ENCODE results near the gene DCDC2B. TPM values are rescaled to one million over a fixed set of nuclear protein-coding genes. Genes with fewer than 3 reads are reported as not detected.
A peak's percentile ranks its signal among the peaks of the same experiment; 100 is the strongest.

The DCDC2B gene
- total and polyA plus RNA-seq, 2 of the 13 experiments (the other 11 are each of a cell fraction or from before 2014, with no cell fraction given), result not detected

DNA sequence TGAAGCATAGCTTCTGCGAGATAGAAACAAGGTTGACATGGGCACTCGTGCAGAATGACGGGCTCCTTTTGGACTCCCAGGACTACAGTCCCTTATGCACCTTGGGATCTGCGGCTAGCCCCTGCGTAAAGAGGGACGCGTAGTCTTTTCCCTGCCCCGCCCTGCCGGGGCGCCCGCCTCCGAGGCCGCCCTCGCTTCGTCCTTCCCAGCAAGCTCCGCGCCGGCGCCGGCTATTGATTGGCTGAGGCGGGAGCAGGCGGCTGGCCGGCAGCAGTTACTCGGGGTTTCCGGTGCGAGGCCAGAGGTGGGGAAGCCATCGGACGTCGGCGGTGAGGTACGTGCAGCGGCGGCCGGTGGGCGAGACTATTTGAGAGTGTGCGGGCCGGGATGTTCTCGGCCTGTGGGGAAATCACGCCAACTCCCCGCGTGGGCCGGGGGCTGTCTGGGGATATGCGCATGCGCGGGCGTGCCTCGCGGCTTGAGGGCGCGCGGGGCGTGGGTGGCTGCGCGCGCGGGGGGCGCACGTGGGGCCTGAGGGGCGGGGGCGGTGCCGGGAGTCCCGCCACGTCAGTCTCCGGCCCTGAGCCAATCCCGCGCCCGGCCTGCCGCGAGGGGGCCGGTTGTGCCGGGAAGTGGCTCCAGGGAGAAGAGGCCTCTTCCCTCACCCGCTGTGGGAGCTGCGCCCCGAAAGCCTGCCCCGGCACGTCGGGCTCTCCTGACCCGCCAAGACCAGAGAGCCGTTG lies 29.3 kb upstream of the DCDC2B start, which contains the start of gene TXLNA (continued):
- no peak for TF ChIP-seq SRSF1 (optimal IDR thresholded peaks at IDR 0.05; ENCODE audit: low read depth, low read length)
- TF ChIP-seq, protein P1, sequence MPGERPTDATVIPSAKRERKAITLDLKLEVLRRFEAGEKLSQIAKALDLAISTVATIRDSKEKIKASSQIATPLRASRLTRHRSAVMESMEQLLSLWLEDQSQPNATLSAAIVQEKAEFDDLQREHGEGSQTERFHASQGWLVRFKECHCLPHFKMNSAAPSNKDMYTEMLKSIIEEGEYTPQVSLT (CRISPR knock-in tag; IDR thresholded peaks at IDR 0.05; ENCODE audit: borderline replicate concordance, low read depth), result peak; percentile 92; the same call in 1 of the 2 replicates
- no peak for TF ChIP-seq ZNF24 (IDR thresholded peaks at IDR 0.05)
- TF ChIP-seq DNMT1 (CRISPR knock-in tag; IDR thresholded peaks at IDR 0.05), result 0 out of 2 replicates have a peak, but pooled peaks have one; percentile 24
- 0 out of 2 replicates have a peak, but pooled peaks have one; percentile 34 for TF ChIP-seq ARID2 (CRISPR knock-in tag; IDR thresholded peaks at IDR 0.05; ENCODE audit: borderline replicate concordance)
- TF ChIP-seq POLR2G (IDR thresholded peaks at IDR 0.05; ENCODE audit: low read depth, low read length), result peak; percentile 95
- TF ChIP-seq ZNF674 (CRISPR knock-in tag; IDR thresholded peaks at IDR 0.05; ENCODE audit: low read depth), result peak; percentile 91; the same call in 1 of the 2 replicates
- TF ChIP-seq TAF15 (IDR thresholded peaks at IDR 0.05; ENCODE audit: low read depth, low read length, poor library complexity, severe bottlenecking), result peak; percentile 85
- peak; percentile 84; the same call in 1 of the 2 replicates for TF ChIP-seq JDP2 (CRISPR knock-in tag; IDR thresholded peaks at IDR 0.05; ENCODE audit: borderline replicate concordance)
- TF ChIP-seq, protein P2, sequence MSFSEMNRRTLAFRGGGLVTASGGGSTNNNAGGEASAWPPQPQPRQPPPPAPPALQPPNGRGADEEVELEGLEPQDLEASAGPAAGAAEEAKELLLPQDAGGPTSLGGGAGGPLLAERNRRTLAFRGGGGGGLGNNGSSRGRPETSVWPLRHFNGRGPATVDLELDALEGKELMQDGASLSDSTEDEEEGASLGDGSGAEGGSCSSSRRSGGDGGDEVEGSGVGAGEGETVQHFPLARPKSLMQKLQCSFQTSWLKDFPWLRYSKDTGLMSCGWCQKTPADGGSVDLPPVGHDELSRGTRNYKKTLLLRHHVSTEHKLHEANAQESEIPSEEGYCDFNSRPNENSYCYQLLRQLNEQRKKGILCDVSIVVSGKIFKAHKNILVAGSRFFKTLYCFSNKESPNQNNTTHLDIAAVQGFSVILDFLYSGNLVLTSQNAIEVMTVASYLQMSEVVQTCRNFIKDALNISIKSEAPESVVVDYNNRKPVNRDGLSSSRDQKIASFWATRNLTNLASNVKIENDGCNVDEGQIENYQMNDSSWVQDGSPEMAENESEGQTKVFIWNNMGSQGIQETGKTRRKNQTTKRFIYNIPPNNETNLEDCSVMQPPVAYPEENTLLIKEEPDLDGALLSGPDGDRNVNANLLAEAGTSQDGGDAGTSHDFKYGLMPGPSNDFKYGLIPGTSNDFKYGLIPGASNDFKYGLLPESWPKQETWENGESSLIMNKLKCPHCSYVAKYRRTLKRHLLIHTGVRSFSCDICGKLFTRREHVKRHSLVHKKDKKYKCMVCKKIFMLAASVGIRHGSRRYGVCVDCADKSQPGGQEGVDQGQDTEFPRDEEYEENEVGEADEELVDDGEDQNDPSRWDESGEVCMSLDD (CRISPR knock-in tag; IDR thresholded peaks at IDR 0.05; ENCODE audit: borderline replicate concordance), result peak; percentile 38
- TF ChIP-seq, protein P3, sequence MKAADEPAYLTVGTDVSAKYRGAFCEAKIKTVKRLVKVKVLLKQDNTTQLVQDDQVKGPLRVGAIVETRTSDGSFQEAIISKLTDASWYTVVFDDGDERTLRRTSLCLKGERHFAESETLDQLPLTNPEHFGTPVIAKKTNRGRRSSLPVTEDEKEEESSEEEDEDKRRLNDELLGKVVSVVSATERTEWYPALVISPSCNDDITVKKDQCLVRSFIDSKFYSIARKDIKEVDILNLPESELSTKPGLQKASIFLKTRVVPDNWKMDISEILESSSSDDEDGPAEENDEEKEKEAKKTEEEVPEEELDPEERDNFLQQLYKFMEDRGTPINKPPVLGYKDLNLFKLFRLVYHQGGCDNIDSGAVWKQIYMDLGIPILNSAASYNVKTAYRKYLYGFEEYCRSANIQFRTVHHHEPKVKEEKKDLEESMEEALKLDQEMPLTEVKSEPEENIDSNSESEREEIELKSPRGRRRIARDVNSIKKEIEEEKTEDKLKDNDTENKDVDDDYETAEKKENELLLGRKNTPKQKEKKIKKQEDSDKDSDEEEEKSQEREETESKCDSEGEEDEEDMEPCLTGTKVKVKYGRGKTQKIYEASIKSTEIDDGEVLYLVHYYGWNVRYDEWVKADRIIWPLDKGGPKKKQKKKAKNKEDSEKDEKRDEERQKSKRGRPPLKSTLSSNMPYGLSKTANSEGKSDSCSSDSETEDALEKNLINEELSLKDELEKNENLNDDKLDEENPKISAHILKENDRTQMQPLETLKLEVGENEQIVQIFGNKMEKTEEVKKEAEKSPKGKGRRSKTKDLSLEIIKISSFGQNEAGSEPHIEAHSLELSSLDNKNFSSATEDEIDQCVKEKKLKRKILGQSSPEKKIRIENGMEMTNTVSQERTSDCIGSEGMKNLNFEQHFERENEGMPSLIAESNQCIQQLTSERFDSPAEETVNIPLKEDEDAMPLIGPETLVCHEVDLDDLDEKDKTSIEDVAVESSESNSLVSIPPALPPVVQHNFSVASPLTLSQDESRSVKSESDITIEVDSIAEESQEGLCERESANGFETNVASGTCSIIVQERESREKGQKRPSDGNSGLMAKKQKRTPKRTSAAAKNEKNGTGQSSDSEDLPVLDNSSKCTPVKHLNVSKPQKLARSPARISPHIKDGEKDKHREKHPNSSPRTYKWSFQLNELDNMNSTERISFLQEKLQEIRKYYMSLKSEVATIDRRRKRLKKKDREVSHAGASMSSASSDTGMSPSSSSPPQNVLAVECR (CRISPR knock-in tag; IDR thresholded peaks at IDR 0.05; ENCODE audit: borderline replicate concordance), result peak; percentile 93
- TF ChIP-seq, protein P4, sequence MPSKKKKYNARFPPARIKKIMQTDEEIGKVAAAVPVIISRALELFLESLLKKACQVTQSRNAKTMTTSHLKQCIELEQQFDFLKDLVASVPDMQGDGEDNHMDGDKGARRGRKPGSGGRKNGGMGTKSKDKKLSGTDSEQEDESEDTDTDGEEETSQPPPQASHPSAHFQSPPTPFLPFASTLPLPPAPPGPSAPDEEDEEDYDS (CRISPR knock-in tag; IDR thresholded peaks at IDR 0.05), result peak; percentile 65; the same call in 1 of the 2 replicates
- TF ChIP-seq, protein P5, sequence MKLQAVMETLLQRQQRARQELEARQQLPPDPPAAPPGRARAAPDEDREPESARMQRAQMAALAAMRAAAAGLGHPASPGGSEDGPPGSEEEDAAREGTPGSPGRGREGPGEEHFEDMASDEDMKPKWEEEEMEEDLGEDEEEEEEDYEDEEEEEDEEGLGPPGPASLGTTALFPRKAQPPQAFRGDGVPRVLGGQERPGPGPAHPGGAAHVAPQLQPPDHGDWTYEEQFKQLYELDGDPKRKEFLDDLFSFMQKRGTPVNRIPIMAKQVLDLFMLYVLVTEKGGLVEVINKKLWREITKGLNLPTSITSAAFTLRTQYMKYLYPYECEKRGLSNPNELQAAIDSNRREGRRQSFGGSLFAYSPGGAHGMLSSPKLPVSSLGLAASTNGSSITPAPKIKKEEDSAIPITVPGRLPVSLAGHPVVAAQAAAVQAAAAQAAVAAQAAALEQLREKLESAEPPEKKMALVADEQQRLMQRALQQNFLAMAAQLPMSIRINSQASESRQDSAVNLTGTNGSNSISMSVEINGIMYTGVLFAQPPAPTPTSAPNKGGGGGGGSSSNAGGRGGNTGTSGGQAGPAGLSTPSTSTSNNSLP (IDR thresholded peaks at IDR 0.05; ENCODE audit: low read depth, low read length), result no peak
- TF ChIP-seq ZNF367 (CRISPR knock-in tag; IDR thresholded peaks at IDR 0.05; ENCODE audit: borderline replicate concordance), result peak; percentile 24; the same call in 1 of the 2 replicates
- TF ChIP-seq SP4 (CRISPR knock-in tag; IDR thresholded peaks at IDR 0.05), result peak; percentile 93
- TF ChIP-seq BRD4 (CRISPR knock-in tag; IDR thresholded peaks at IDR 0.05), result no peak; the same call in 1 of the 2 replicates
- peak; percentile 7; the same call in 1 of the 2 replicates for TF ChIP-seq ZNF337 (CRISPR knock-in tag; IDR thresholded peaks at IDR 0.05; ENCODE audit: borderline replicate concordance, low read depth)
- TF ChIP-seq RFX3 (CRISPR knock-in tag; IDR thresholded peaks at IDR 0.05), result 0 out of 2 replicates have a peak, but pooled peaks have one; percentile 14
- TF ChIP-seq KMT2A (CRISPR knock-in tag; IDR thresholded peaks at IDR 0.05), result peak; percentile 53; the same call in 1 of the 2 replicates
